ENCODE measurements around the gene PGBD1. TPM values are rescaled to one million over a fixed set of nuclear protein-coding genes. Genes with fewer than 3 reads are reported as not detected.
"Not testable (repeated sequence)": the region's sequence is repeated elsewhere in the genome, so short reads cannot be mapped to it uniquely, and the experiment has no call there.

Gene PGBD1
- total RNA-seq, 3 donors from 2014 or later (not counting 1 experiment from before 2014, with no cell fraction given): 1.1 to 1.5 (median 1.1) TPM

- Histone ChIP-seq H3K4me3 (ENCODE audit: low read length) (no peak overlapping the region), H3K36me3 (ENCODE audit: control insufficient read depth, insufficient read depth, low read length) (no peaks in the 10 kb centered on the region), H3K27me3 (ENCODE audit: control insufficient read depth, insufficient read depth, low read length) (no peaks in the 10 kb centered on the region), H3K9me3 (ENCODE audit: control insufficient read depth, insufficient read depth, low read length) (no peaks in the 10 kb centered on the region), H3K4me1 (ENCODE audit: control insufficient read depth, insufficient read depth, low read length) (no peaks in the 10 kb centered on the region), H3K27ac (ENCODE audit: low read length) (no peak overlapping the region)
- 95% methylated on average over 23 of the region's 23 CpGs for WGBS (ENCODE audit: insufficient coverage)
- Mint-ChIP-seq H3K27ac (no peak overlapping the region), H3K9me3 (no peaks in the 10 kb centered on the region), H3K36me3 (no peaks in the 10 kb centered on the region), H3K4me3 (no peak overlapping the region), H3K4me1 (no peaks in the 10 kb centered on the region), H3K27me3 (ENCODE audit: low read depth in 2 of 2) (peaks cover 28 to 64% of the 10 kb centered on the region in 2 donors)
- ATAC-seq (no peak), DNase-seq (no peak)
- no peak for TF ChIP-seq CTCF (IDR thresholded peaks at IDR 0.05)
- intact Hi-C loops (cut with micrococcal nuclease): no loop called here
Observed at GRCh38 chr6:28312939-28313338, 31.6 kb downstream of the PGBD1 start.

- Mint-ChIP-seq H3K4me1 (no peaks in the 10 kb centered on the region), H3K4me3 (no peak overlapping the region)
Observed at GRCh38 chr6:28315628-28316027, 34.3 kb downstream of the PGBD1 start.

GRCh38 chr6:28317866-28318265, 36.5 kb downstream of the PGBD1 start:
- H3K4me1 ChIP-seq (ENCODE audit: control insufficient read depth, insufficient read depth, low read length); H3K4me3 ChIP-seq (ENCODE audit: low read length); DNase-seq; H3K4me1 Mint-ChIP-seq; ATAC-seq; H3K4me3 Mint-ChIP-seq; H3K9me3 Mint-ChIP-seq; H3K27me3 ChIP-seq (ENCODE audit: control insufficient read depth, insufficient read depth, low read length); H3K36me3 ChIP-seq (ENCODE audit: control insufficient read depth, insufficient read depth, low read length); H3K36me3 Mint-ChIP-seq; intact Hi-C loops (cut with micrococcal nuclease); H3K9me3 ChIP-seq (ENCODE audit: control insufficient read depth, insufficient read depth, low read length); H3K27ac Mint-ChIP-seq; H3K27ac ChIP-seq (ENCODE audit: low read length): not testable (repeated sequence)
- peaks cover 12 to 33% of the 10 kb centered on the region in 2 donors for H3K27me3 Mint-ChIP-seq (ENCODE audit: low read depth in 2 of 2)
- WGBS (ENCODE audit: insufficient coverage): 86% methylated on average over 8 of the region's 8 CpGs

More at GRCh38 chr6:28315628-28316027, 34.3 kb downstream of the PGBD1 start:
- no peaks in the 10 kb centered on the region for H3K36me3 ChIP-seq (ENCODE audit: control insufficient read depth, insufficient read depth, low read length)
- WGBS (ENCODE audit: insufficient coverage): 87% methylated on average over 3 of the region's 3 CpGs
- ATAC-seq (no peak), DNase-seq (no peak)
- no peaks in the 10 kb centered on the region for H3K9me3 ChIP-seq (ENCODE audit: control insufficient read depth, insufficient read depth, low read length)
- H3K4me1 ChIP-seq (ENCODE audit: control insufficient read depth, insufficient read depth, low read length): no peaks in the 10 kb centered on the region
- H3K9me3 Mint-ChIP-seq: no peaks in the 10 kb centered on the region
- H3K27ac Mint-ChIP-seq: no peak overlapping the region
- no peaks in the 10 kb centered on the region for H3K27me3 ChIP-seq (ENCODE audit: control insufficient read depth, insufficient read depth, low read length)
- H3K4me3 ChIP-seq (ENCODE audit: low read length): no peak overlapping the region
- intact Hi-C loops (cut with micrococcal nuclease): no loop called here
- TF ChIP-seq CTCF (IDR thresholded peaks at IDR 0.05): no peak
- H3K27ac ChIP-seq (ENCODE audit: low read length): no peak overlapping the region
- no peaks in the 10 kb centered on the region for H3K36me3 Mint-ChIP-seq
- H3K27me3 Mint-ChIP-seq (ENCODE audit: low read depth in 2 of 2): peaks cover 15 to 39% of the 10 kb centered on the region in 2 donors

GRCh38 chr6:28322661-28323060, 41.3 kb downstream of the PGBD1 start:
- intact Hi-C loops (cut with micrococcal nuclease): no loop called here
- H3K4me1 Mint-ChIP-seq: no peaks in the 10 kb centered on the region
- Histone ChIP-seq H3K4me3 (ENCODE audit: low read length) (no peak overlapping the region), H3K9me3 (ENCODE audit: control insufficient read depth, insufficient read depth, low read length) (peaks cover 20% of the 10 kb centered on the region), H3K36me3 (ENCODE audit: control insufficient read depth, insufficient read depth, low read length) (peaks cover 3% of the 10 kb centered on the region), H3K27ac (ENCODE audit: low read length) (no peak overlapping the region), H3K4me1 (ENCODE audit: control insufficient read depth, insufficient read depth, low read length) (no peaks in the 10 kb centered on the region), H3K27me3 (ENCODE audit: control insufficient read depth, insufficient read depth, low read length) (no peaks in the 10 kb centered on the region)
- no peak overlapping the region for H3K27ac Mint-ChIP-seq
- no peak overlapping the region for H3K4me3 Mint-ChIP-seq
- WGBS (ENCODE audit: insufficient coverage): 86% methylated on average over 3 of the region's 3 CpGs
- peaks cover 9 to 24% of the 10 kb centered on the region in 2 donors for H3K27me3 Mint-ChIP-seq (ENCODE audit: low read depth in 2 of 2)
- peaks cover 23% of the 10 kb centered on the region for H3K36me3 Mint-ChIP-seq
- H3K9me3 Mint-ChIP-seq: peaks cover 7 to 13% of the 10 kb centered on the region in 2 donors
- ATAC-seq (no peak), DNase-seq (no peak)
- TF ChIP-seq CTCF (IDR thresholded peaks at IDR 0.05): no peak
